GM18873 (cell line): ENCODE data around the gene SGCA.

Experiments
- ATAC-seq: cut with Tn5 transposase; IDR thresholded peaks from one replicate; pipeline ENCODE4 v1.9.1; 2021; ENCODE audit warnings: mild to moderate bottlenecking, moderate library complexity, moderate number of reproducible peaks; ENCODE audit not compliant: unreplicated experiment, low FRiP score

SGCA gene

DNA sequence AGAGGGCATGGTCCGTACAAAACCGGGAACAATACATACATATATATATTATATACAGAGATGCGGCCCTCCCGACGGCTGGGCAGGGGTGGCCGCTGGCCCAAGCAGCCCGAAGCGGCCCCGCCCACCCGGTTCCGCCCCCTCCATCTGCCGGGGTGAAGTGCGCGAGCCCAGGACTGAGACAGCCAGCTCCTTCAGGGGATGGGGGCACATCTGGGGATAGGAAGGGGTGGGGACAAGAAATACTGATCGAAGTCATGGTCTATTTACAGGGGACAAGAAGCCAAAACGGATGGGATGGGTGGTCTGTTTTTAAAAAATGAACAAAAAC is 32.1 kb upstream of the SGCA start:
- ATAC-seq, result no peak

DNA sequence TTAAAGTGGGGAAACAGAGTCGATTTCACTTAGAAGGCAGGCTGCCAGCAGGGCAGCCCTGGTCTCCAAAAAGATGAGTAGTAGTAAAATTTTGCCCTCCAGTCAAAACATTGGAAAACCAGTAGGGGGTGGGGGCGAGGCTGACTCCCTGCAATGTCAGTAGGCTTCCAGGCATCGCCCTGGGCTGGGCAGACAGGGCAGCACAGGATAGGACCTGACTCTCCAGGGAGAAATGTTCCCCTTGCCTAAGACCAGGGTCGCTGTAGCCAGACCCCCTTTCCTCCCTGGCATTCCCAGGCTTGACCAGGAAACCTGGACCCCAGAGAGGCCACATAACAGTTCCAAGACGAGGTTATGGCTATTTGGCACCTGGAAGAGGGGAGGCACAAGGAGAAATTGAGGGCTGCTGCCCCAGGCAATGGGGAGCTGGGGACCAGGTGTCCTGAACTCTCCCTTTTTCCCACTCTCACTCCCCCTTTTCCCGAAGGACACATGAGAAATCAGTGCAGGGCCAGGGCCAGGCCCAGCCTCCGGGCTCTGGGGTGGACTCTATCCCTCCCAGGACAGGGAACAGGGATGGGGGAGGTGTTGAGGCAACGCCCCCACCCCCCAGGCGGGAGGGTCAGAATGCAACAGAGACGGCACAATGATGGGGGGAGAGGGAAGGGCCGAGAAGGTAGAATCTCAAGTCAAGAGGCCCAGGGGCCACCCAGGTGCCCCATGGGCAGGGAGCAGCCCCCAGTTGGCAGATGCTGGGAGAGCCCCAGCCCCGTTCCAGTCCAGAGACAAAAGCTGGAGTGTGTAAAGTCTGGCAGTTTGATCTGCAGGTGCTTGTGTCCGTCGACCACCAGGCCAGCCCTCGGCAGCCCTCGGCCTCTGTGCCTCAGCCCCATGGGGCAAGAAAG is 31.3 kb upstream of the SGCA start:
- ATAC-seq, result no peak

DNA sequence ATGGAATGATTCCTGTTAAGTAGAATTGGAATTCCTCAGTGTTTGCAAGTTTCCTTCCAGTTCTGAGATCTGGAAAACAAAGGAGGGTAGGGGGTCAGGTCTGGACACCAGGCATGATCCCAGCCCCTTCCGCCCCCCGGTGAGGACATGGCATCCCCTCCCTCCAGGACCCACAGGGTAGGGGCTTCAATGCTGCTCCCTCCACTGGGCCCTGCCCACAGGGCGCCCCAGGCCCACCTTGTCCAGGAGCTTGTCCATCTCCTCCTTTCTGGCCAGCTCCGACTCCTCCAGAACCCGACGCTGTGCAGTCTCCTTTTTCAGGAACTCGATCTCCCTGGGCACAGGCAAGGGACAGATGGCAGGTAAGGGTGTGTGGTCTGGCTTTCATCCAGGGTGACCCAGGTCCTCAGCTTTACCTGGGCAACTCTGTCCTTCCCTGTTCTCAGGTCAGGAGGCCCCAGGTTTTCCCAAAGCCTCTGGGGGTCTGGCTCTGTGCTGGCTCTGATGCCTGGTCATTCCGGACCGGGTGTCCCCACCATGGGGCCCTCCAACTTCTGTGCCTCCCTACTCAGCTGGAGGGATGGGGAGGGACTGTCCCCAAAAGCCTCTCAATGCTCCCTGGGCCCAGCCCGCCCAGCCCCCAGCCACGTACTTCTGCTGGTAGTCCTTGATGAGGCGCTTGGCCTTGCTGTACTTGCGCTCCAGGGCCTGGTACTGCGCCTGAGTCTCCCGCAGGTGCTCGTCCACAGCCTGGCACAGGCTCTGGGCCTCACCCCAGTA is 30.3 kb upstream of the SGCA start:
- no peak for ATAC-seq

DNA sequence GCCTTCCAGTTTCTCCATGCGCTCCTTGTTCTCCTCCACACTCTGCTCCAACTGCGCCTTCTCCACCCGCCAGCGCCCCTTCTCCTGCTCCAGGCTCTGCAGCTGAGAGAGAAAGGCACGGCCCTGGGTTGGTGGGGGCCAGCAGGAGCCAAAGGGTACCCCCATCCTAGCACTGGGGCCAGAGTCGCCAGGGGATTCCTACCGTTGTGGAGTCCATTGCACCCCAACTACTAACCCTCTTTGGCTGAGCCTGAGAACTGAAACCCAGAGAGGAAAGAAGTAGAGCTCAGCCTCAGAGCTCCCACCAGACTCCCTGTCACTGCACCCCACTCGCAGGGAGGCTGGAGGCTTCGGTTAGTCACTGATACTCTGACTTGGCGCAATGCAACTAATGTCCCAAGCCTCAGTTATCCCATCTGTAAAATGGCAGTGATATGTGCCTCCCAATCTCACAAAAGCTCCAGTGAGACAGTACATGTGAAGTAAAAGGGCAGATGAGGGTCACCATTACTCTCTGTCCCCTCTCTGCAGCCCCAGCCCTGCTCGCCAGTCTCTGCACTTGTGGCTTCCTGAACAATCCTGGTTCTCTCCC is 29.6 kb upstream of the SGCA start:
- no peak for ATAC-seq

DNA sequence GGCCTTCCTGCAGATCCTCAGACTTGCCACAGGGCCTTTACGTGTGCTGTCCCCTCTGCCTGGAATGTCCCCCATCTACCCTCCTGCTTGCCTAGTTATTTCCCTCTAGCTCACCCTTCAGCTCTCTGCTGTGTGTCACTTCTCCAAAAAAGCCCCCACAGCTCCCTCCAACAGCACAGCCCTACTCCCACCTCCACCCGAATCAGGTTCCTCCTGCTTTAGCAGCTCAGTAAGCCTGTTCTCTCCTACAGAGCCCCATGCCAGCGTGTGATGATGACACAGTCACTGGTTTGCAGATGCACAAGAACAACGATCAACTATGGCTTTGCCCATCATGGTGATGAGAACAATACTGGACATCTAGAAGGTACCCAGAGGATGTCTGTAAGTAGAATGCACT is 28.8 kb upstream of the SGCA start:
- ATAC-seq, result no peak

DNA sequence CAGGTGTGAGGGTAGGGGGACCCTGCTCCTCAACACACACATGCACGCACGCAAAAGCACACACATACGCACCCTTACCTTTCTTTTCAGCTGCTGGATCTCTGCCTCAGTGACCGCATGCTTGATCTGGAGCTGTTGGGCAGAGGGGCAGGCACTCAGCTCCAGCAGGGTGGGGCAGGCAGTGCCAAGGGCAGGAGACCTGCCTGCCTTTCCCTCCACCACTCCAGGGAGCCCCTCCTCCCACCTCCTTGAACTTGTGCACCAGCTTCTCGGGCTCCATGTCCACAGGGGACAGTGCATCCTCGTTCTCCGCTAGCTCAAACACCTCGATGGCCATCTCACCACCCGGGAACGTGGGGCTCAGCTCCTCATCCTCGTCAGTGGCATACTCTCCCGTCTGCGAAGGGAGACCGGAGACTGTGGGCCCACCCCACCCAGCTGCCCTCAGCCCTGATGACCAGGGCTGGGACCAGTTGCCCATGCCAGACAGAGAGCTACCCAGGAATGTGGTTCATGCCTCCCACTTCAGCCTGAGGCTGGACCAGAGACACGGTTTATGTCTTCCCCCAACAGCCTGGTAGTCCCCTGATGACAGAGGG is 26.5 kb upstream of the SGCA start:
- ATAC-seq, result no peak

DNA sequence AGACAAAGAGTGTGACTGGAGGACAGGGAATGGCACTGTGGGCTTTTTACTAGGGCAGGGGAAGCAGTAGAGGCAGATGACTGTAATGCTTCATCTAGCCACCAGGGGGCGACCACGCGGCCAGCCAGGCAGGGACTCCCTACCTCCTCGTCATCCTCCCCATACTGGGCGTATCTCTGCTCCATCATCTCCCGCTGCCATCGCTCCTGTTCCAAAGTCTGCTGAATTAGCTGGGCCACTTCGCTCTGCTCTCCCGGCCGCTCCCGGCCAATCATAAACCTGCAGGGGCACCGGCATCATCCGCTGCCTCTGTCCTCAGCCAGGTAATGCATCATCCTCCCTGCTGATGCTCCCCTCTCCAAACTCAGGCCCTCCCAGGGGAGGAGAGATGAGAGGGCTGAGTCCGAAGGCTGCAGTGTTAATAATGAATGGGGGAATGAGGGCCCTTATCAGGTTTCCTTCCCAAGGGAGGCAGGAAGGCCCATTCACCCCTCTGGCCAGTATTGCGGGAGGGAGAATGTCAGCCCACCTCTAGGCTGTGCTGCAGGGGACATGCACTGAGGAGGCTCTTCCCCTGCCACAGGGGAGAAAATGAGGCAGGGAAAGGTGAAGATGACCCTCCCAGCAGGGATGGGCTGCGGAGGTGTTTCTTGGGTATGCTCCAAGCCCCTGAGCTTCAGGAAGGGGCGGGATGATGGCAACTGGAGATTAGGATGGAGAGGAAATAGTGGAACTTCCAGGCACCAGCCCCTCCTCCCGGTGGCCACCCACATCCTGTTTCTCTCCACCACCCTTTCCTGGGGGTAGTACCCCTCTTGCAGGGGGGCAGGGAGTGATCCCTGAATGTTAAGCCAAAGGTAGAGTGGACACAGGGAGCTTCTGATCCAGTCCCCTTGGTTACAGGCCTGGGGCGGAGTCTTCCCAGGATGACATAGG is 25.6 kb upstream of the SGCA start:
- peak; percentile 48 for ATAC-seq

DNA sequence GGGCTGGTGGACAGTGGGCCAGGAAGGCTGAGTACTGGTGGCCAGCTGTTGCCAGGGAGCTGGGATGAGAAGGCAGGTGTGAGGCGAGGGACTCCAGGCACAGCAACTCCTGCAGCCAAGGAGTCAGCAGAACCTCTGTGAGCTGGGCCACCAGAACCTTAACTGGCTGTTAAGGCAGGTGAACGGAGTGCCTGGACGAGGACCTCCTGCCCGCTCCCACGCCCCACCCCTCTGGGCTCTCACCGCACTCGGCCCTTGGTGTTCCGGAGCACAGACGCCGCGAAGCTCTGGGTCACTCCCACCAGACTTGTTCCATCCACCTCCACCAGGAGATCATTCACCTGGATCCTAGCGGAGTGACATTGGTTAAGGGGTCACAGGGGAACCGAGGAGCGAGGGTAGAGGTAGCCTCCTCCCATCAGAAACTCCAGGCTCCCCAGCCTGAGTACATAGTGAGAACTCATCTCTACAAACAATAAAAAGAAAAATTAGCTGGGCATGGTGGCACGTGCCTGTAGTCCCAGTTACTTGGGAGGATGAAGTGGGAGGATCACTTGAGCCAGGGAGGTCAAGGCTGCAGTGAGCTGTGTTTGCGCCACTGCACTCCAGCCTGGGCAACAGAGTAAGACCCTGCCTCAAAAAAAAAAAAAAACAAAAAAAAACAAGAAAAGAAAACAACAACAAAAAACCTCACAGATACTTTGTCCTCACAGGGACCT is 24.6 kb upstream of the SGCA start:
- no peak for ATAC-seq

DNA sequence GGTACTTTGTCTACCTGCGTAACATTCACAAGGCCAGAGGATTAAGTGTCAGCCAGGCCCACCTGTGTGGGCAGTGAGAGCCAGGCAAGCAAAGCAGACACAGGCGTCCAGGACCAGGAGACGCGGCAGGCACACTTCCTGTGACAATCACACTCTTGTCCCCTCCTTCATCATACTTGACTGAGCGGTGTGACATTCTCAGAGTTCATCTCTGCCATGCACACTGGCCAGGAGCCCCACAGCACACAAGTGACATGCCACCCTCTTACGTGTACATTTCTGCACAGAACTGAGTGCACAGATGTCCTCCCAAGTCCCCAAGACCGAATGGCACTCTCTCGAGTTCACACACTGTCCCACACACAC is 24.1 kb upstream of the SGCA start:
- no peak for ATAC-seq

DNA sequence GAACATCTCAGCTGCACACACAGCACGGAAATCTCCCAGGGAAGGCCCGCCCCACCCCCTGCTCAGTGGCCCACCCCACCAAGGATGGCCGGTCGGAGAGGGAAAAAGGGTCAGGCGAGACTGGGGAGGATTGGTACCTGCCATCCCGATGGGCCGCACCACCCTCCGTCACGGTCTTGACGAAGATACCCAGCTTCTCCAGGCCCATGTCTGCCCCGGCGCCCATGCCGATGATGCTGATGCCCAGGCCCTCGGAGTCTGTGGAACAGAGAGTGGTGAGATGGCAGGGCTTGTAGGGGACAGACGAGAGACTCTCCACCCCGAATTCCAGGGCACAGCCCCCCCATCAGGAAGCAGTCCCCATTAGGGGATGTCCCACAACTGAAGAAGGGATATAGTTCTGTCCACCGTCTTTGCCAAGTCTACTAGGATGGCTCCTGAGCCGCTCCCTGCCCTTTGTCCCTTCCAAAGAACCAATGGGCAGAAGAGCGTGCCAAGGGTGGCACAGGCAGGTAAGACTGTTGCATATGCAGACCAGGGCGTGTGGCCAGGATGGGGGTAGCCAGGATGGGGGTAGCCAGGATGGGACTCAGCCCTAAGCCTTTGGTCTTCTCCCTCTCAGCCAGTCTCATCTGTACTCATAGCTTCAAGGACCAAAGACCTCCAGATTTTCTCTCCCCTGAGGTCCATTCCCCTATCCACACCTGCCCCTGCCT is 22.2 kb upstream of the SGCA start:
- ATAC-seq, result no peak

DNA sequence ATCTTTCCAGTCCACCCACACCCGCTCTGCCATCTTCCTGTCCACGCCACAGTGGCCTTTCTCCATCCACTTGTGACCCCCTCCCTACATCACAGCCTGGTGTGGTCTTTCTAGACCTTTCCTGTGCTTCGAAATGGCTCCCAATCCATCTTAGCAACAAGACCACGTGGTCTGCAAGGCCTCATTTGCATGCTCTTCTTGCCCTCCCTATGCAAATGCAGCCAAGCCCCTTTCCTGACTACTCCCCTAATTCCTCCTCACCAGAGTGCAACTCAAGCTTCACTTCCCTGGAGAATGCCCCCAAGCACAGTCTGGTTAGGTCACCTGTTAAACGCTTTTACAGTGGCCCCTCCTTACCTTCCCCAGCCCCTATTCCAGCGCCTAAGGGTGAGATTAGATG is 21.4 kb upstream of the SGCA start:
- no peak for ATAC-seq

DNA sequence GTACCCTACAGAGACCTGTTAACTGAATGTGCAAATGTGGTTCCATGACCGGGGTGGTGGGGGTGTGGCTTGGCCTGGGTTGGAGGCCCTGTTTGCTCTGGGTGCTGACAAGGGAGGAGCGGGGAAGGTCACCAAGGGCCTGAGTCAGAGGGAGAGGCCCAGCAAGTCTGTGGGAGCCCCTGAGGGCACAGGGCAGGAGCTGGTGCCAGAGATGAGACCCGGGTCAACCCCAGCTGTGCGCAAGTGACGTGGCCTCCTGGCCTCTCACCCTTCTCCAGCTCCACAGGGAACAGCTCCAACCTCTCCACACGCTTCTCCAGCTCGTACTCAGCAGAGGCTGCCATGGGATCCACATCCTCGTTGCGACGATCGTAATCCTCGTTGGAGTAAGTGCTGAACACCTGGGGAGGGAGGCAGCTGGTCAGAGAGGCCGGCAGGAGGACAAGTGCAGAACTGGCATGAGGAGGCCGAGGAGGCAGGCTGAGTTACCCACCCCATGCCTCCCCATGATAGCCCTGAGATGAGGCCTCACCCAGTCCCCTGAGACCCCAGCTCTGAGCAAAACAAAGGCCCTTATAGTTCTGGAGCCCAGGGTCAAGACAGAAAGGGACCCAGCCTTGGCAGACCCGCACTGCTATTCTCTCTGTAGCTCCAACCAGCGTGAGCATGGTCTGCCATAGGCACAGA is 20.8 kb upstream of the SGCA start:
- no peak for ATAC-seq

DNA sequence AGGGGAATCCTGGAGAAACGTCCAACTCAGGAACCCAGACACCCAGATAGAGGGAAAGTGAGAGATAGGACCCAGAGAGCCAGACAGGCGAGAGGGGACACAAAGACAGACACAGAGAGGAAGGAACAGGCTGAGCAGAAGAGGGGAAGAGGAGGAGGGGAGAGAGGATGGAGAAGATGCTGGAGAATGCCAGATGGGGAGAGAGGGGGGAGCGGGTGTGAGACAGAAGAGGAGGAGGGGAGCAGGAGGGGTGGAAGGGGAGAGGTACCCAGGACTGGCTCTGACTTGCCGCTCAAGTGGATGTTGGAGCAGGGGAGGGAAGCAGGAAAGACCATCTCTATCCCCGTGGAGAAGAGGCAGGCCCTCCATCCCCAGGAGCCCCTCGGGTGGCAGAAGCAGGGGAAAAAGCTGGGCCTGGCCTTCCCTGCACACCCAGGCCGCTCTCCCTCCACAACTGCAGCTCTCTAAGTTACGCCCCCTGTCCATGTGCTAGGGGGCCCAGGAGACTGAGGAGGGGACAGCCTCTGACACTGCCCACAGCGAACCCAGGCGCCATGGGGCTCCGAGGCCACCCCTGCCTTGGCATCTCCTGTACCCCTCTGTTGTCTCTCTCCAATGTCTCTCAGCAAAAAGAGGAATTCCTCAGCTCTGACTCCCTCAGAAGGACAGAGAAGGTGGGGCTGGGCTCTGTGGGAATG is 20.1 kb upstream of the SGCA start:
- no peak for ATAC-seq

DNA sequence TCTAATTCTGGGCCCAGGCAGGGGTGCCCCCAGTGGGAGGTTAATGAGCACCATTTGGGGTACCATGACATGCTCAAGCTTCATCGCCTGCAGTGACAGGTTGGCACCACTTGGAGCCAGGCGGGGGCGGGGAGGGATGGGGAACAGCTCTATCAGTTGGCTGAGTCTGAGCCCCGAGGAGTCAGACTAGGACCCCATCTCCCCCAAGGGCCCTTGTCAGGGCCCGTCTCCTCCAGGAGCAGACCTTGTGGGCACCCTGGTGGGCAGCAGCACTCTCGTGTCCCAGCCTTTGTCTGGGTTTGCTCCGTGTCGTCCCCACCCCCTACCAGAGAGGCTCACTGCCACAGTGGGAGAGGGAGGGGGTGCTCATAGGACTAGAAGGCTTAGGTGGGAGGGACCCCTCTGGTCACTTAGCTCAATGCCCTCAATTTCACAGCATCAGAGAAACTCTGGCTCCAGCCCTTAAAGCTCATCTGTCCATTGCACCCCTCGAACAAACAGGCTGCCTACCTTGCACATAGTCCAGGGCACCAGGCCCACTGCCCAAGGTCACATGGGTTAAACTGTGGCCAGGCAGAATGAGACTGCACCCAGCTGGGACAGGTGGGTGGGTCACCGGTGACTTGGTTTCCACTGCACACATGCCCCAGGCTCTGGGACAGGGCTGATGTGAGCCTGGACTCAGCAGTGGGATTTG is 19.4 kb upstream of the SGCA start:
- no peak for ATAC-seq

DNA sequence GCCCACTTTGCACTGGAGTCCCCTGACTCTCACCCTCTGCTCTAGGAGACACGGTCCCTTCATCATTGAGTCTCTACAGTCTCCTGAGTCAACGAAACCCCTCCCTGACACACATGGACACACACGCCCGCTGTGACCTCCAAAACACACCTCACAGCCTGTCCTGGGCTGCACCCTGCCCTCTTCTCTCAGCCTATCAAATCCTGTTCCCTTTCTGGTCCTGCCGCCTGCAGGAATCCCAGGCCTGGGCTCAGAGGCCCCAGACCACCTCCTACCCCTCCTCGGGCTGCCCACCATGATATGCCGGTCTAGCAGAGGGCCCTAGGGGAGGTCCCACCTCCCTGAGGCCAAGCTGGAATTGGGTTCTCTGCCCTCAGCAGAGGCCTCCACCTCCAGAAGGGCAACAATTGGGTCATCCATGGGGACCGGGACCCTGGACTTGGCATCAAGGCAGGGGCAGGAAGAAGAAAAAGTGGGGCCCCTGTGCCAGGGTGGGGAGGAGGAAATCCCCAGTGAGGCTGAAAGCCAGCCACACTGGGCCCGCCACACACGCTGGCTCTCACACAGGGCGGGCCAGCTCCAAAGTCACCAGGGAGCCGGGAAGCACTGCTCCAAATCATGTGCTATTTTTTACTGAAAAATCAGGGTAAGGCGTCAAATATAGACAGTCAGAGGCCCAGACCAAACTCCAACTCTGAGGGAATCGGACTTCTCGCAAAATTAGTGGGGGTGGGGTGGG is 18.7 kb upstream of the SGCA start:
- ATAC-seq, result no peak

DNA sequence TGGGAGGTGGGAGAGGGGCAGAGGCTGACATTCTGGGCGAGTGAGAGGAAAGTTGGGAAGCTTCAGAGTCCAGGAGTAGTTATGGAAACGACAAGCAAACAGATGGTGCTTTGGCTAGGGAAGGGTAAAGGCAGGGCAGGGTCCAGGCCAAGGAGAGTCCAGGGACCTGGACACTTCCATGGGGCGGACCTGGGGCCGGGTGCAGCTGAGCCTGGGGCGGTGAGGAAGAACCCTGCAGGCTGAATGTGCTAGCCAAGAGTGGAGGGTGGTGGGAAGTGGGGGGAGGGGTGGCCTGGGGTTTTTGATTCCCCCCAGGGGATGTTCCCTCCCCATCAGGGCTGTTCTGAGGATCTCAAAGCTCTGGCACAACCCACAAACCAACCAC is 18.0 kb upstream of the SGCA start:
- ATAC-seq, result no peak
